DOHH2 (cell line): ENCODE measurements around the gene EHBP1L1.

Source experiments
- CTCF ChIP-seq: fragments of 200-600 bp; sonication (generic); IDR thresholded peaks from one replicate; pipeline ENCODE4 v1.5.1; 2014; ENCODE audit warnings: antibody characterized with exemption, mild to moderate bottlenecking, low read depth, low read length; ENCODE audit not compliant: poor library complexity, severe bottlenecking
- EZH2phosphoT487 ChIP-seq: fragments of 200-600 bp; sonication (generic); IDR thresholded peaks from 2 replicates; pipeline ENCODE4 v1.6.1; 2017; ENCODE audit warnings: borderline replicate concordance, mild to moderate bottlenecking, antibody characterized with exemption, low read length, moderate library complexity, mixed read lengths

- TF ChIP-seq CTCF (no peak), EZH2phosphoT487 (no peak)
Observed at GRCh38 chr11:65559535-65559934, 16.3 kb upstream of the EHBP1L1 start.
